Left kidney (tissue), 2 donors: ENCODE results near the gene CYCS. TPM values are rescaled to one million over a fixed set of nuclear protein-coding genes. Genes with fewer than 3 reads are reported as not detected.
"Not testable (repeated sequence)": the region's sequence is repeated elsewhere in the genome, so short reads cannot be mapped to it uniquely, and the experiment has no call there.

Experiments used
- DNase-seq: peaks from one replicate; pipeline ENCODE4 v3.0.0-alpha.2; 2013
- polyA plus RNA-seq: library from polyadenylated mRNA; unstranded; fragments of 120-200 nt; gene quantifications from one replicate; pipeline ENCODE4 v1.2.1, GENCODE V29; 2013; ENCODE audit not compliant: insufficient read length

CYCS gene
- polyA plus RNA-seq, 1 donor, result 149 TPM

DNA sequence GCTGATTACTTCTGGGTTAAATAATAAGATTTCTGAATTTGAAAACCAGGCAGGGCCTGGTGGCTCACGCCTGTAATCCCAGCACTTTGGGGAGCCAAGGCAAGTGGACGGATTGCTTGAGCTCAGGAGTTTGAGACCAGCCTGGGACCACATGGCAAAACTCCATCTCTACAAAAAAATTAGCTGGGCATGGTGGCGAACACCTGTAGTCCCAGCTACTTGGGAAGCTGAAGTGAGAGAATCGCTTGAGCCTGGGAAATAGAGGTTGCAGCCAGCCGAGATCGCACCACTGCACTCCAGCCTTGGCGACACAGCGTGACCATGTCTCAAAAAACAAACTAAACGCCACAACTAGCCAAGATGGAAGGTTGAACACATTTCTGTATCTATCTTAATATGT lies 3.5 kb downstream of the CYCS start:
- no peak for DNase-seq

- no peak for DNase-seq
Measured at GRCh38 chr7:25119102-25119501, 6.0 kb downstream of the CYCS start.

- no peak for DNase-seq
Measured at GRCh38 chr7:25118048-25118753, 6.9 kb downstream of the CYCS start.

DNA sequence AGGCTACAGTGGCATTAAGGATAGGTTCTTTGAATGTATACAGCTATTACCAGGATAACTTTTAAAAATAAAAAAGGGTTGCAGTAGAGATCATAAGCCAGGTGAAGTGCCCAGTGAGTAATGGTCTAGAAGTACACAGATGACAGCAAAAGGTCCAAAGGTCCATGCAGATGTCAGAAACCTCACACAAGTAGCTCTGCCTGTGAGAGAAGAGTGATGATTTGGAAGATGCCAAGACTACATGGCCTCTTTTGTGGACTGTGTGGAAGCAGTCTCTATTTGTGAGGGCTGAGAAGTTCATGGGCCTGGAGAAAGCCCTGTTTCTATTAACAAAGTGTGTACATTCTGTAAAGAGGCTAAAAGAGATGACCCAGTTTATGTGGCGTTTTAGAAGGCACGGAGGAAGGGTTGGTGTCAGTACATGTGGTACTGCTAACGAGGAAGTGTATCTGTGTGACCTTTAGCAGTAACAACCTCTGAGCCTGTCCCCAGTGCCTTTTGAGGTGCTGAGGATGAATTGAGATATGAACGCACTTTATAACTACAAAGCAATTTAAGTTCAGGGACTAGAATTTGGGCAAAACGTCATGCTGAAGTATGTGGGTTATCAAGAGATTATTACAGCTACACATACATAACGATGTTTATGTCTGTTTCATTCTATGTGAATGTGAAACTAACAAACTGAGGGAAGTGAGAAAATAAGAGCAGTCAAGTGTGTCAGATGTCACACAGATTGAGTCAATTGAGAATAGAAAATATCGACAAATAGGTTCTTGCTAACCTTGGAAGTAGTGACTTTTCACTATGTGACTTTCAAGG lies 7.6 kb downstream of the CYCS start:
- no peak for DNase-seq

GRCh38 chr7:25116621-25117020 lies 8.4 kb downstream of the CYCS start:
- DNase-seq, result no peak

DNA sequence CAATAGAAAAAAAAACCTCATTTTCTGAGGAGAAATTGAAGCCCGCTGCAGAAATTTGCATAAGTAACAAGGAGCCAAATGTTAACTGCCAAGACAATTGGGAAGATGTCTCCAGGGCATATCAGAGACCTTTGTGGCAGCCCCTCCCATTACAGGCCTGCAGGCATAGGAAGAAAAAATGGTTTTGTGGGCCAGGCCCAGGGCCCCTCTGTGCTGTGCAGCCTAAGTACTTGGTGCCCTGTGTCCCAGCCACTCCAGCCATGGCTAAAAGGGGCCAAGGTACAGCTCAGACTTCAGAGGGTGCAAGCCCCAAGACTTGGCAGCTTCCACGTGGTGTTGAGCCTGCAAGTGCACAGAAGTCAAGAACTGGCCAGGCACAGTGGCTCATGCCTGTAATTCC lies 14.5 kb downstream of the CYCS start:
- DNase-seq, result not testable (repeated sequence)

DNA sequence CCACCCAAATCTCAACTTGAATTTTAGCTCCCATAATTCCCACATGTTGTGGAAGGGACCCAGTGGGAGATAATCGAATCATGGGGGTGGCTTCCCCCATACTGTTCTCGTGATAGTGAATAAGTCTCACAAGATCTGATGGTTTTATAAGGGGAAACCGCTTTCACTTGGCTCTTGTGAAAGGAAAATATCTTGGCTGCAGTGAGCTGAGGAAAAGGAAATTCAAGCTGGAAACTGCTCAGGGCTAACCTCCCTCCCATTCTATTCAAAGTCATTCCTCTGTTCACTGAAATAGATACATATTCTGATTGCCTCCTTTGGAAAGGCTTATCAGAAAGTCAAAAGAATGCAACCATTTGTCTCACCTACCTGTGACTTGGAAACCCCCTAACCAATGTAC lies 15.8 kb downstream of the CYCS start:
- no peak for DNase-seq

GRCh38 chr7:25105911-25106310 lies 19.1 kb downstream of the CYCS start:
- DNase-seq, result no peak

- no peak for DNase-seq
Measured at GRCh38 chr7:25103773-25104172, 21.3 kb downstream of the CYCS start.

GRCh38 chr7:25101817-25102216 lies 23.2 kb downstream of the CYCS start:
- DNase-seq, result no peak

DNA sequence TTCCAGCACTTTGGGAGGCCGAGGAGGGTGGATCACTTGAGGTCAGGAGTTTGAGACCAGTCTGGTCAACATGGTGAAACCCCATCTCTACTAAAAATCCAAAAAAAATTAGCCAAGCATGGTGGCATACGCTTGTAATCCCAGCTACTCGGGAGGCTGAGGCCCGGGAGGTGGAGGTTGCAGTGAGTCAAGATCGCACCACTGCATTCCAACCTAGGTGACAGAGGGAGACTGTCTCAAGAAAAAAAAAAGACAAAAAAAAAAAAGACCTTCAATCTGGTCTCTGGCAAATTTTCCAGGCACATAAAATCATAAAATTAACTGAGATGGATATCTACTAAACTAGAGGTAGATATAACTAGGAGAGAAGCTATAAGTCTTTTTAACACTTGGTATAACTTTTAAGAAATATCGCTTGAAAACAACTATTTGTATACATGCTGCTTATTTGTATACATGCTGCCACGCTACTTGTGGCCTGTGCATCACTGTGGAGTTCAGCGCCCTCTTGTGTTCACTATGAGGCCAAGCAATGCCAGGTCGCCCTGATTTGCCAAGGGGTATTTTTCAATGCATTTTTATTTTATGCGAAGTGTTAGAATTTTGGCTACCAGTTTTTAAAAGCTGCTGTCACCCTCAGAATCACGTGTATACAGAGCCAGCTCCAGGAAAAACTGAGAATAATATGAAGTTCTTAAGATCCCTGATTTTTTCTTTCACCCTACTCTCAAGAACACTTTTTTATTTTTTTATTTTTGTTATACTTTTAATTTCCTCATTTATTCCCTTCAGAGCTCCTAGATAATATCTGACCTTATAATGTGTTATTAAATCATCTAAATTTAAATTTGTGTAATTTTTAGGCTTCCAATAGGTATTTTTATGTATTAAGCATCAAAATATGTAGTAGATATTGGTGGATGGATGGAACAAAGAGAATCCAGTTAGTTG lies 26.7 kb downstream of the CYCS start:
- DNase-seq, result peak; percentile 44

DNA sequence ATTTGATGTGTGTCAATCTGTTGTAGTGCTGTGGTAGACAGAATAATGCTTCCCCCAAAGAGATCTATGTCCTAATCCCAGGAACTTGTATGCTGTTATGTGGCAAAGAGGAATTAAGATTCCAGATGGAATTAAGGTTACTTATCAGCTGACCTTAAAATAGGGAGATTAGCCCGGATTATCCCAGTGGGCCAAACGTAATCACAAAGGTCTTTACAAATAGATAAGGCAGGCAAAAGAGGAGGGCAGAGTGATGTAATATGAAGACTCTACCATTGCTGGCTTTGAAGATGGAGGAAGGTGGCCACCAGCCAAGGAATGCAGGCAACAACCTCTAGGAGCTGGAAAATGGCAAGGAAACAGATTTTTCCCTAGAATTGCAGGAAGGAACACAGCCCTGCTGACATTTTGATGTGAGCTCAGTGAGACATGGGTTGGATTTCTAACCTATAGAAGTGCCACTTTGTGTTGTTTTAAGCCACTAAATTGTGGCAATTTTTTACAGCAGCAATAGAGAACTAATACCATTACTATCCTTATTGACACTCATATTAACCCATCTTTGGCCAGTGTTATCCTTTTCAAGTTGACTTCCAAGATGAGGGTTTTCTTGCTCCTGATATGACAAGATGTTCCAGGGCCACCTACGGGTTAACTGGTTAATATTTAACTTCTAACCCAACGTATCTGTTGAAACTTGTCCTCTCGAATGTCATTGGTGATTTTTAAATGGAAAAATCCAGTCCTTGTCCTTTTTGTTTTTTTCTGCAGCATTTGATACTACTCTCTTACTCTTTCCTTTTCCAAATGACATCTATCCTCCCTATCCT lies 29.3 kb downstream of the CYCS start:
- DNase-seq, result no peak

DNA sequence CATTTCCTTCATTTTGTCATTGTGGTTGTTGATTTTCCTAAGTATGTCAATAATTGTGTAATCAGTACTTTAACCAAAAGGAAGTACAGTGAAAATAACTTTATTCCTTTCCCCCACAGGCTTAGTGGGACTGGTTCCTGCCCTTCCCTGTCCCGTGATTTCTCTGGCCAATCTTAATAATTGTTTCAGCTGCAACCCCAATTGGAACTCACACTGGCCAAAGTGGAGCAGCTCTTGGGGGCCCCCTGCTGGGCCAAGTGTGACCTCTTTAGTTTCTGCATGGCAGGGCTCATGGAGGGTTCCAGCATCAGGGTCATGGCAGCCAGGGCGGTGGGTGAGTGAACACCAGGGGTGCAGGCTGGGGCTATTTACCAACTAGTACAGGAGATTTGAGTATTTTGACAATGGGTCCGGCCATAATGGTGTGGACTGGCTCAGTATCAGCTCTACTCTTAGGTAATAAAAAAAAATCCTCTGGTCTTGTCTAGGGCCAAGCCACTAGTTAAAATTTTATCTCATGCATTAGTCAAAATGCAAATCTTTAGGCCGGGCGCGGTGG lies 31.7 kb downstream of the CYCS start:
- peak; percentile 60 for DNase-seq

DNA sequence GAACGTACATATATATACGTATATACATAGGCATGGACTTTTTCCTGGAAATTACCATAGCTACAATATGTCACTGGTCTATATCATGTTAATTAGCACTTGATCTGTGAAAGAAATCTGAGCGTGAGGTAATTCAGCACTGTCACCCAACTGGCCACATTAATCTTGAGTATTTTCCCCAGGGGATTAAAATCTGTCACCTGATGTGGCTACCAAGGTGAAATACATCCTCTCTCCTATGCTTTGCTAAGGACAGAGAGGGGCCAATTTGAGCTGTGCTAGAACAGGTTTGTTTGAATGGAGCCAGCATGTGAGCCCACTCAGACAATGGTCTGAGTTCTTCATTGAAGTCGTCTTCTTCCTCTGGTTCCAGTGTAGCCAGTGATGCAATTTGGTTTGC lies 33.3 kb downstream of the CYCS start:
- DNase-seq, result no peak

DNA sequence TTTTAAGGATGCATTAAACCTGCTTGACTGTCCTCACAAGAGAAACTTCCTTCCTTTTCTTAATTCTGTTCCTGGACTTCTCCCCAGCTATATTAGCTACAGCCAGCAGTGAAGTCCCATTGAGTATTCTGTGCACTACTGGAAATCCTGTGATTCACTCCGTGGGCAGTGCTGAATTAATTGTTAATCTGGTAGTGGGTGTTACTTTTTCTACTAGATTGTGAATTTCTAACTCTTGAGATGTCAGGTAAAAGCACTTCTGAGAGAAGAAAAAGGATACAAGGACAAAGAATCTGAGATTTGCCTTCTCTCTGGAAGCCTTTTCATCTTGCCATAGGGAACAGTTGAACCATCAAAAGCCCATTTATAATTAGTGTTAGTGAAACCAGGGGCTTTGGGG lies 33.9 kb downstream of the CYCS start:
- DNase-seq, result no peak

- no peak for DNase-seq
Measured at GRCh38 chr7:25090374-25090773, 34.7 kb downstream of the CYCS start.

- DNase-seq, result no peak
Measured at GRCh38 chr7:25087855-25088254, 37.2 kb downstream of the CYCS start.

DNA sequence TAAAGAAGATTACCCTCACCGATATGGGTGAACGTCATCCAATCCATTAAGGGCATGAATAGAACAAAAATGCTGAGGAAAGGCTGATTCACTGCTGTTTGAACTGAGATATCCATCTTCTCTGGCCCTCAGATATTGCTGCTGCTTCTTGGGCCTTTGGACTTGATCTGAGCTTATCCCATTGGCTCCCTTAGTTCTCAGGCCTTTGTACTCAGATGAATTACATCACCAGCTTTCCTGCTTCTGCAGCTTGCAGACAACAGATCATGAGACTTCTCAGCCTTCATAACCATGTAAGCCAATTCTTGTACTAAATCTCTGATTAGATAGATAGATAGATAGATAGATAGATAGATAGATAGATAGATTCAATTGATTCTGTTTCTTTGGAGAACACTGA lies 40.2 kb downstream of the CYCS start:
- DNase-seq, result no peak

DNA sequence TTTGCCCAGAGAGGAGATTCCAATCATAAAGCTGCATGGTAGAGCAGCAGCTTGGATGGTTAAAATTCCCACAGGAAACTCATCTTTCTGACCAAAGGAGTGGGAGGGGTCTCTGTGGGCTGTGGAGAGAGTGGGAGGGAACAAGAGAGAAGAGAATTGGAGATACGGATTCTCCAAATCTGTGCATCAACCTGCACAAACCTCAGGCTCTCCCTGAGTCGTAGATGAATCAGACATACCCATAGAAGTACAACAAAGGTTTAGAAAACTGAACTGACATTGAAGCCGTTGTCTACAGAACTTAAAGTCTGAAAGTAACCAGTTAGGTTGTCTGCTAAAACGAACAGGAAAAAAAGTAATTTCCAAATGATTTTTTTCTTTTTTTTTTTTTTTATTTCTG lies 41.9 kb downstream of the CYCS start:
- no peak for DNase-seq

DNA sequence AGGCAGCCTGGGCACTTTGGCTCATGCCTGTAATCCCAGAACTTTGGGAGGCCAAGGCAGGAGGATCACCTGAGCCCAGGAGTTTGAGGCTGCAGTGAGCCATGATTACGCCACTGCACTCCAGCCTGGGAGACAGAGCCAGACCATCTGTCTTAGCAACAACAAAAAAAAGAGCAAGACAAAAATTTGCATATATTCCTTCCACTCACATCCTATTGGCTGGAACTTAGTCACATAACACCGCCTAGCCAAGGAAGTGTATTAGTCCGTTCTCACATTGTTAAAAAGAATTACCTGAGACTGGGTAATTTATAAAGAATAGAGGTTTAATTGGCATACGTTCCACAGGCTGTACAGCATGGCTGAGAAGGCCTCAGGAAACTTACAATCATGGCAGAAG lies 43.0 kb downstream of the CYCS start:
- DNase-seq, result not testable (repeated sequence)

- no peak for DNase-seq
Measured at GRCh38 chr7:25077096-25077495, 48.0 kb downstream of the CYCS start.
